Effector memory CD4-positive, alpha-beta T cell (primary cell): ENCODE results near the gene CDK18.

ENCODE experiments used
- DNase-seq, 3 donors: peaks; one replicate each; pipeline ENCODE4 v3.0.0-alpha.2; 2020
- H3K27ac ChIP-seq: 2 replicates; pipeline ENCODE4 v1.7.0; 2013; ENCODE audit warnings: mild to moderate bottlenecking, low read length, moderate library complexity; ENCODE audit not compliant: insufficient read depth, poor library complexity, severe bottlenecking
- H3K27me3 ChIP-seq: replicated peaks from 2 replicates; pipeline ENCODE4 v1.7.0; 2013; ENCODE audit warnings: mild to moderate bottlenecking, low read length; ENCODE audit not compliant: insufficient read depth, control insufficient read depth, poor library complexity, severe bottlenecking
- H3K36me3 ChIP-seq: 2 replicates; pipeline ENCODE4 v1.7.0; 2013; ENCODE audit warnings: mild to moderate bottlenecking, low read length, moderate library complexity; ENCODE audit not compliant: control insufficient read depth, insufficient read depth
- H3K4me1 ChIP-seq: 2 replicates; pipeline ENCODE4 v1.7.0; 2013; ENCODE audit warnings: low read length, mild to moderate bottlenecking; ENCODE audit not compliant: control insufficient read depth, insufficient read depth, poor library complexity, severe bottlenecking
- H3K4me3 ChIP-seq: 2 replicates; pipeline ENCODE4 v1.7.0; 2013; ENCODE audit warnings: low read length, low read depth, mild to moderate bottlenecking; ENCODE audit not compliant: insufficient read depth, poor library complexity, severe bottlenecking
- H3K9me3 ChIP-seq: 2 replicates; pipeline ENCODE4 v1.7.0; 2013; ENCODE audit warnings: mild to moderate bottlenecking, low read length, moderate library complexity; ENCODE audit not compliant: control insufficient read depth

The CDK18 gene

GRCh38 chr1:205545991-205546390 lies 41.5 kb downstream of the CDK18 start:
- Histone ChIP-seq H3K9me3 (no peaks in the 10 kb centered on the region), H3K4me1 (peaks cover 2% of the 10 kb centered on the region), H3K36me3 (no peaks in the 10 kb centered on the region), H3K27ac (no peak overlapping the region), H3K27me3 (peaks cover 10% of the 10 kb centered on the region), H3K4me3 (no peak overlapping the region)
- DNase-seq = no peak

- DNase-seq = no peak
- no peaks in the 10 kb centered on the region for H3K36me3 ChIP-seq
- H3K27ac ChIP-seq = no peak overlapping the region
- peaks cover 2% of the 10 kb centered on the region for H3K4me1 ChIP-seq
- peaks cover 10% of the 10 kb centered on the region for H3K27me3 ChIP-seq
- H3K4me3 ChIP-seq = no peak overlapping the region
- no peaks in the 10 kb centered on the region for H3K9me3 ChIP-seq
Observed at GRCh38 chr1:205546541-205546940, 42.1 kb downstream of the CDK18 start.

- DNase-seq = no peak
- peaks cover 10% of the 10 kb centered on the region for H3K27me3 ChIP-seq
- H3K36me3 ChIP-seq = no peaks in the 10 kb centered on the region
- H3K4me3 ChIP-seq = no peak overlapping the region
- no peaks in the 10 kb centered on the region for H3K9me3 ChIP-seq
- H3K4me1 ChIP-seq = peaks cover under 1% of the 10 kb centered on the region
- no peak overlapping the region for H3K27ac ChIP-seq
Observed at GRCh38 chr1:205547936-205548827, 43.7 kb downstream of the CDK18 start.

- no peak overlapping the region for H3K27ac ChIP-seq
- no peak for DNase-seq
- H3K4me1 ChIP-seq = no peaks in the 10 kb centered on the region
- H3K4me3 ChIP-seq = no peak overlapping the region
- no peaks in the 10 kb centered on the region for H3K36me3 ChIP-seq
- peaks cover 6% of the 10 kb centered on the region for H3K9me3 ChIP-seq
- H3K27me3 ChIP-seq = no peaks in the 10 kb centered on the region
Observed at GRCh38 chr1:205554026-205554811, 49.8 kb downstream of the CDK18 start.

- Histone ChIP-seq H3K9me3 (no peaks in the 10 kb centered on the region), H3K4me3 (no peak overlapping the region), H3K4me1 (no peaks in the 10 kb centered on the region), H3K27ac (no peak overlapping the region), H3K36me3 (no peaks in the 10 kb centered on the region), H3K27me3 (peaks cover 6% of the 10 kb centered on the region)
- no peak for DNase-seq
Observed at GRCh38 chr1:205561501-205562203, 57.2 kb downstream of the CDK18 start.

- no peaks in the 10 kb centered on the region for H3K36me3 ChIP-seq
- no peak overlapping the region for H3K27ac ChIP-seq
- peaks cover 18% of the 10 kb centered on the region for H3K27me3 ChIP-seq
- no peak overlapping the region for H3K4me3 ChIP-seq
- no peaks in the 10 kb centered on the region for H3K9me3 ChIP-seq
- no peaks in the 10 kb centered on the region for H3K4me1 ChIP-seq
- no peak for DNase-seq
Observed at GRCh38 chr1:205563927-205564441, 59.5 kb downstream of the CDK18 start.

GRCh38 chr1:205565799-205566198 lies 61.3 kb downstream of the CDK18 start:
- no peaks in the 10 kb centered on the region for H3K36me3 ChIP-seq
- DNase-seq = no peak
- peaks cover 18% of the 10 kb centered on the region for H3K27me3 ChIP-seq
- no peak overlapping the region for H3K27ac ChIP-seq
- H3K4me3 ChIP-seq = no peak overlapping the region
- no peaks in the 10 kb centered on the region for H3K9me3 ChIP-seq
- no peaks in the 10 kb centered on the region for H3K4me1 ChIP-seq

- no peak for DNase-seq
- Histone ChIP-seq H3K27ac (no peak overlapping the region), H3K4me1 (no peaks in the 10 kb centered on the region), H3K36me3 (no peaks in the 10 kb centered on the region), H3K4me3 (no peak overlapping the region), H3K9me3 (no peaks in the 10 kb centered on the region), H3K27me3 (peaks cover 18% of the 10 kb centered on the region)
Observed at GRCh38 chr1:205567716-205568115, 63.2 kb downstream of the CDK18 start.

- Histone ChIP-seq H3K36me3 (no peaks in the 10 kb centered on the region), H3K27ac (no peak overlapping the region), H3K4me3 (no peak overlapping the region), H3K9me3 (no peaks in the 10 kb centered on the region), H3K4me1 (no peaks in the 10 kb centered on the region), H3K27me3 (peaks cover 18% of the 10 kb centered on the region)
- no peak for DNase-seq
Observed at GRCh38 chr1:205568135-205568468, 63.6 kb downstream of the CDK18 start.
